NCI-H774 (cell line): Measurements from ENCODE around the gene PRKCE.

Source experiments
- DNase-seq: peaks from one replicate; lab custom pipeline; 2025; lab: John Stamatoyannopoulos, UW

The PRKCE gene

GRCh38 chr2:46170026-46170425 is 518.6 kb downstream of the PRKCE start:
- no peak for DNase-seq

DNA sequence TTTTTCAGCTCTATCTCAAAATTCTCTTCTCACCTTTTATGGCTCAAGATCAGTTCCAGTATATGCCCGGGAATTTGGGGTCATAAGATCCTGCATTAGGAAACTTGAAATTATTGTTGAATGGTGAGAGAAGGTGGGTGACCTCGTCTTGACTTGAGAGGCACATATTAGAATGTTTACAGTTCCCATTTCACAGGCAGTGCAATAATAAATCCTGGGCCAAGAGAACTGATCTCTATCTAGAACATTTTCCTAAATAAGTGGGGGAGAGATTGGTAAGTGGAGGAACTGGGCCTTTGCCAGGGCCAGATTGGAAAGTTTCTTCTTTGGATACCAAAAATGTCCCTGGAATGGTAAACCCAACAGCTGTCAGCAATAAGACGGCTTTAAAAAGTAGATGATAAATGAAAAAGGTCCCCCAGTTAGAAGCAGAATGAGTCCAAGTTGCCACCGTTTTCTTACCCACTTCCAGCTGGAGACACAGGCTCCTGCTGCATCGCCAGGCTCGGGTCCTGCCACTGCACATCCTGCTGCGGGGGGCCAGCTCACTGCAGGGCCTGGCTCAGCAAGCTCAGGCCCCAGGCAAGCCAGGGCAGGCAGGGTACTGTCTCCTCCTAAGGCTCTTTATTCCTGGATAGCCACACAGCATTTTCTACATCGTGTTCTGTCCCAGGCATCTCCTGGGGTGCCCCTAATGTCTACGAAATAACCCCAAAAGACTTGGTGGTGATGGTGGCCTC is 519.3 kb downstream of the PRKCE start:
- DNase-seq = no peak

- DNase-seq = no peak
Measured at GRCh38 chr2:46171411-46171953, 520.0 kb downstream of the PRKCE start.

- DNase-seq = no peak
Measured at GRCh38 chr2:46171996-46172546, 520.6 kb downstream of the PRKCE start.

GRCh38 chr2:46173030-46173429 is 521.6 kb downstream of the PRKCE start:
- DNase-seq = no peak

- DNase-seq = no peak
Measured at GRCh38 chr2:46173636-46174250, 522.3 kb downstream of the PRKCE start.

DNA sequence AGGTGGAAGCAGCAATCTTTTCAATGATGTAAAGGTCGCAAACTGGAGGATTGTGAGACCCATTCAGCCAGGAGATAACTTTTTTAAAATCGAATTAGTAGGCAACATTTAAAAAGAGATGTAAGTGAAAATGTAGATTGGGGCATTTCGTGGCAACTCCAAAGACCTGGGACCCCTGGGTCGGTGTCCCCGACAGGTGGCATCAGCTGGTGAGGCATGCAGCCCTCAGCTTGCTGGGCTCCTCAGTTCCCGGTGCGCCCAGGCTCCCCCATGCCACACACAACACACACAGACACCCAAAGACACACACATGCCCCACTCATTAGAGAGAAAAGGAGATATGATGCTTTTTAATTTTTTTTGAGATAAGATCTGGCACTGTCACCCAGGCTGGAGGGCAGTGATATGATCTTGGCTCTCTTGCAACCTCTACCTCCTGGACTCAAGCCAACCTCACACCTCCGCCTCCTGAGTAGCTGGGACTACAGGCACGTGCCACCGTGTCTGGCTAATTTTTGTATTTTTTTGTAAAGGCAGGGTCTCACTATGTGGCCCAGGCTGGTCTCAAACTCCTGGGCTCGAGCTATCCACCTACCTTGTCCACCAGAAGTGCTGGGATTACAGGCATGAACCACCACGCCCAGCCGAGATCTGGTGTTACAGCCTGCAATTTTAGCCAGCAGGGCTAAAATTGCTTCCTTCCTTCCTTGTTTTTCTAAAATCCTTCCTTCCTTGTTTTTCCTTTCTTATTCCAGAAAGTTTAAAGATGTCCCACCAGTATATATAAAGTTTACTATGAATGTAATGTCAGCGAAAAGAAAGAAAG is 523.1 kb downstream of the PRKCE start:
- no peak for DNase-seq

GRCh38 chr2:46175419-46175818 is 523.9 kb downstream of the PRKCE start:
- no peak for DNase-seq

DNA sequence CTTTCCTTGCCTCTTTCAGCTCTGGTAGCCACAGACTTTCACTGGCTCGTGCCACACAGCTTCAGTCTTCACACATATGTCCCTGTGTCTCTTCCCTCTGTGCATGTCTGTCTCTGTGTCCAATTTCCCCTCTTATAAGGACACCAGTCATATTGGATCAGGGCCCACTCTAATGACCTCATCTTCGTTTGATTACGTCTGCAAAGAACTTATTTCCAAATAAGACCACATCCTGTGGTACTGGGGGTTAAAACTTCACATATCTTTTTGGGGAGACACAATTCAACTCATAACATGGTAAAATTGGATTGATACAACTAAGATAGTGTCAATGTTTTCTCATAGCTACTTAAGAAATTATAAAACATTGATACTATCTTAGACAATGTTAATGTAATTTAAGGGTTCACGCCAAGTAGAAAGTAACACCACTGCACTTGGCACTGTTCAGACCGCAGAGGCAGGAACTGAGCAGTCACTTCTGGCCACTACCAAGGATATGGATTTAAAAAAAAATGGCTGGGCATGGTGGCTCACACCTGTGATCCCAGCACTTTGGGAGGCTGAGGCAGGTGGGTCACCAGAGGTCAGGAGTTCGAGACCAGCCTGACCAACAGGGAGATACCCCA is 526.1 kb downstream of the PRKCE start:
- no peak for DNase-seq

GRCh38 chr2:46179037-46179621 is 527.7 kb downstream of the PRKCE start:
- DNase-seq = no peak

DNA sequence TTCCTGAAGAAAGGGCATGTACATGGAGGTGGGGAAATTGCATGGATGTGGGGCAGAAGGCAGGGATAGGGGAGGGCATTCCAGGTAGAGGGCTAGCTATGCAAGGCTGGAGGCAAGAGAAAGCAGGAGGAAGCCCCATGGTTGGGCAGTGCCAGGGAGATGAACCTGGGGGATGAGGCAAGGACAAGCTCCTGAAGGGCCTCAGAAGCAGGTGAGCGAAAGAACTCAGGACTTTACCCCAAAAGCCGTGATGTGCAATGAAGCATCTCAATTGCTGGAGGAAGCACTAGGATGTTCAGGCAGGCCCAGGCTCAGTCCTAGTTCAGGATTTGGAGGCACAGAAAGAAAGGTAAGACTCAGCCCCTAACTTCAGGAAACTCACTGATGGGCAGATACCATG is 528.7 kb downstream of the PRKCE start:
- no peak for DNase-seq

- DNase-seq = no peak
Measured at GRCh38 chr2:46181306-46181705, 529.8 kb downstream of the PRKCE start.

DNA sequence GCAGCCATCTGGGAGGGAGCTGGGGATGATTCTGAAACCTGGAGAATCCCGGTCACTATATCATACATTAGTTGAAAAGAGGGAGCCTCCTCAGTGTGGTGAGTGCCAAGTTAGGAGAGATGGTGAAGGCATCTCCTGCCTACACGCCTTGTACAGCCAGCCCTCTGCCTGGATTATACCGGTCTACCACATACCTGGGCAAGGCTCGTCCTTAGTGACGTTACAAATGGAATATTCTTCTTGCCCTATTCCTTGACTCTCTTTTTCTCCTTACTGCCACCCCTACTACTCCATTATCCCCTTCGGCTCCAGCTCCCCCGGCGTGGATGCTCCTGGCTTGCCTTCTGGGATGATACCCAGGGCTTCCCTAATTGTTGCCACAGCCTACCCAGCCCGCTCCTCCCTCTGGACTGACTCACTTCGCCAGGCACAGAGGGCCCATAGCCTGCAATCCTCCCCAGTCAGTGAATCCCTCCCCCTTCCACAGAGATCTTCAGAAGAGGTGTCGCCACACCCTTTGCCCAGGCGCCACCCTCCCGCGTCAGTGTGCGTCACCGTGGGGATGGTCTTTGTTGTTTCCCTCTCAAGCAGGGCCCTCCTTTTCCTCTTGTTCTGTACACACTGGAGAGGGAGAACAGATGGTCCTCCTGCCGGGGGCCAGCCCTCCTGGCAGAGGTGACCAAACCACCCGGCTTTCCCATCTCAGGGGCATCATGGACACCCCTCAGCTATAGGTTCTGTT is 530.5 kb downstream of the PRKCE start:
- DNase-seq = no peak

GRCh38 chr2:46183426-46183825 is 532.0 kb downstream of the PRKCE start:
- DNase-seq = no peak

DNA sequence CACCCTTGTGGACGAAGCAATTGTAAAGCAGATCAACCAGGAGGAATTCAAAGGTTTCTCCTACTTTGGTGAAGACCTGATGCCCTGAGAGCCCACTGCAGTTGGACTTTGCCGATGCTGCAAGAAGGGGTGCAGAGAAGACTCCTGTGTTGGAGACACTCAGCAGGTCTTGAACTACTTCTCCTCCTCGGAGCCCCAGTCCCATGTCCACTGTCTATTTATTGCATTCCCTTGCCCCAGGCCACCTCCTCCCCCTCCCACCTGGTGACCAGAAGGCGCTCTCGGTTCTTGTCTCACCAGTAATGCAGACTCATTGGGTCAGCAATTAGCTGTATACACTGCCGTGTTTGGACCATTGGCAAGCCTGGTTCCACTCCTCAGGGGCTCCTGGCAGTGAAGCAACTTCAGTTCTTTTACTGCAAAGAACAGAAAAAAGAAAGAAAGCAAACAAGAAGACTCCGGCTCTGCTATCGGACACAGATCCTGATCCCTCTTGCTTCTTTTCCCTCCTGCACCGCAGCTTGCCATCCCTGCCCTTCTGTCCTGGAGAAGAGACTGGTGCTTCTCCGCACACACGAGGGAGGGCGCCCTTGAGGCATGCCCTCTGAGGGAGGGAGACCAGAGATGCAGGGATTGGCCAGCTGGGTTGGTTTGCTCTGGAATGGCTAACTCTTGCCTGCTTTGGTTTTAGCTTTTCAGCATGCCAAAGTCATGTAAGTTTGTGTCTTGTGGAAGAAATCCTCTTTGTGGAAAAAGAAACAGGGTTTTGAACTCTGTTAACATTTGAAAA is 533.5 kb downstream of the PRKCE start:
- no peak for DNase-seq

- no peak for DNase-seq
Measured at GRCh38 chr2:46187112-46187618, 535.7 kb downstream of the PRKCE start.

DNA sequence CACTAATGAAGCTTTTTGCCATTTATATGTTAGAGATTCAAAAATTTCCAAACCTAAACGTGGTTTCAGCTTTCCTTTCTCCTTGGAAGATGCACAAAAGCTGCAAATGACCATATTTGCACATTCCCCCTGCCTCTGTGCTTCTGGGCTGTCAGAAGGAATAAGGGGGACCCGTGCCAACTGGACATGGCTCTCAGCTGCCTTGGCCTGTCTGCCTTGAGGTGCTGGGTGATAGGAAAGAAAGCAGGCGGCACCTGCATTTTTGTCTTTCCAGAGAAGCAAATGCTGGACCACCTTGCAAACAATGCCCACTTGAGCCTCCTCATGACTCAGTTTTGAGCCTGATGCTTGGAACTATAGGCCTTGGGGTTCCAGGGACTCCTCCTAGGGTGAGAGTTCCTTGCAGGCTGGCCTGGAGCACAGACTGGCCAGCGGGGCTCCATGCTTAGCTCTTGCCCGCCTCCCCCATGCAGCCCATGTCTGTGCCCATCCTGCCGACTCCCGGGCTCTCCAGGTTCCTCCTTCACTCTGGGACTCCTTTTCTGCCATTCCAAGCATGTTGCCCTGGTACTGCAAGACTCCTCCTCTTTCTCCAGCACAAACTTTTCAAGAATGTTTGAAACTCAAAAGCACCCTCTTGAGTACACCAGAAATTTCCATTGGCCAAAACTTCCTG is 536.7 kb downstream of the PRKCE start:
- no peak for DNase-seq

DNA sequence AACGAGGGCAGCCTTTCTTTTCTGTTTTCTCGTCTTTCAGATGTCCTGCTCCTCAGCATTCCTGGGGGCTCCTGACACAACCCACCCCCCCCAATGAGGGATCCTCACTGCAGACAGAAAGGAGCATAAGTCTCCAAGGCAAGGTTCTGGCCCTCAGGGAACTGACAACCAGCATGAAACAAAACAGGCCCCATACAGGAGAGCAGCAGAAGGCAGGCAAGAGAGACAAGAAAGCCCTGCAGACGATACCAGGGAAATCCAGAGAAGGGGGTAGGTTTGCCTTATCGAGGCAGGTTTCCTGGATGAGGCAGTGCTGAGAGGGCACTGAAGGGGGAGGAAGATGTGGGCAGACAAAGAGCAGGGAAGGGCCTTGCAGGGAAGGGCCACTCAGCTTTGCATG is 541.9 kb downstream of the PRKCE start:
- no peak for DNase-seq

- DNase-seq = no peak
Measured at GRCh38 chr2:46193855-46194254, 542.4 kb downstream of the PRKCE start.
